Mammary microvascular endothelial cell (primary cell): ENCODE measurements around the gene VPS11. TPM values are rescaled to one million over a fixed set of nuclear protein-coding genes. Genes with fewer than 3 reads are reported as not detected.

Experiments used
- total RNA-seq: library from RNA; depleted of rRNA; stranded (reverse); fragments of >200 nt; gene quantifications from 2 replicates; pipeline ENCODE4 v1.2.3, GENCODE V29; 2015

Gene VPS11
- total RNA-seq = 25.1 and 25.7 TPM in 2 replicates

DNA sequence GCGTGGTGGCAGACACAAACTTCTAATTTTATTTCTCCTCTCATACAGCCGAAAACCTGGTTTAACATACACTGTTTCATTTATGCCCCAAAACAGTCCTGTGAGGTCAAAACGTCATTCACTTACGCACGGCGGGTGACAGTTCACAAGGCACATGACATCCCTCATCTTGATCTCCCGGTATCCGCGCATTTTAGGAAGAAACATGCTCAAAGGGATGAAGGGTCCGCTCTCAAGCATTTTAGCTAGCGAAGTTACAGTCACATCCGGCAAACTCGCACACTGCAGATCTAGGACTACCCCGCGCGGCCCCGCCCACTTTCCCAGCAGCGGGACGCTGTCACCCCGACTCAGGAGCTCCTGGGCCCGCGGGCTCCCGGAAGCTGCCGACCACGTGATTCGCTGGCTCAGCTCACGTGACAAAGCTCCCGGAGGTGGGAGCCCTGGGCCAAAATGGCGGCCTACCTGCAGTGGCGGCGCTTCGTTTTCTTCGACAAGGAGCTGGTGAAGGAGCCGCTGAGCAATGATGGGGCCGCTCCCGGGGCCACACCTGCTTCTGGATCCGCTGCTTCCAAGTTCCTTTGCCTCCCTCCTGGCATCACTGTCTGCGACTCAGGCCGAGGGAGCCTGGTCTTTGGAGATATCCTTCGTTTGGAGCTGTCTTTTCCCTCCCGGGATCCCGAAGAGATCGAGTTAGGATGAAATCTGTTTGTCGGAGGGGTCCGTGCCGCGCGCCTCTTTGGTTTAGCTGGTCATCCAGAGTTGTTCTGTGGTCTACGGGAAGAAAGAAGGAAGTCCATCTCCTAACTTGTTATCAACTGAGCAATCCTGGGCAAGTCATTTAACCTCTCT is at the start of gene VPS11:
TSS of gene VPS11 (plus strand) at position 448 of the 852 bp plus-strand sequence. CDS start at position 454, 6 bp downstream.

DNA sequence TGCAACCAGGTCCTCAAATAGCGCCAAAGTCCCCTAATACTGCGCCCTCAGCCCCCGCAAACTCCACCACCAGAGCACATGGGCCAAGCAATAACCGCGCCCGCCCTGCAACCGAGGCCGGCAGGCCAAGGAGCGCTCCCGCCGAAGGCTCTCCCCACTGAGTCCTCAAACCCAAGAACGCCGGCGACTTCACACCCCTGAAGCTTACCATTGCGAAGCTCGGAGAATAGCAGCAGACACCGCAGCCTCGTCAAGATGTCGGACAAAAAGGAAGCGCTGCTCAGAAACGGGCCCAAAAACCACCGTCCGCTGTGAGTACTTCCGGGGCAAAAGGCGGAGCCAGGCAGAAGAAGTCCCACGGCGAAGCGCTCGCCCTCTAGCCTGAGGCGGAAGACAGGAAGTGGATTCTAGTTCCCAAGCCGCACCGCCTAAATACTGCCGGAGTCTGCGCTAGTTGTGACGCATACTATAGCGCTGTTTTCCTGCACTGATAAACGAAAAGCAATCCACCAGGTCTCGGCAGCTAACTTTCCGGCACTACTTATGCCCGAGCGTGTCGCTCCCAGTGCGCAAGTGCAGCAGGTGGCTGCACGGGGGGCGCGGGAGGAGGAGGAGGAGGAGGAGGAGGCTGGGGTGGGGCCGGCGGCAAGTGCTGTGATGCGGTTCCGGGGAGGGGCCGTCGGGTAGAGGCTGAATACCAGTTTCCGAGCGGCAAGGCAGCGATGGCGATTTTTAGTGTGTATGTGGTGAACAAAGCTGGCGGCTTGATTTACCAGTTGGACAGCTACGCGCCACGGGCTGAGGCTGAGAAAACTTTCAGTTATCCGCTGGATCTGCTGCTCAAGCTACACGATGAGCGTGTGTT is 49.3 kb upstream of the VPS11 start, which contains the start of the genes RPS25 and TRAPPC4:
TSS of gene RPS25 (minus strand) at position 270 of the 865 bp plus-strand sequence. CDS start at position 211, 59 bp downstream.
TSS of gene TRAPPC4 (plus strand) at position 693 of the 865 bp plus-strand sequence. CDS start at position 723, 30 bp downstream.

GRCh38 chr11:119030329-119031047 is 37.1 kb upstream of the VPS11 start, which contains the start of gene SLC37A4:
Gene SLC37A4, minus strand, starts transcription at chr11:119030877.

DNA sequence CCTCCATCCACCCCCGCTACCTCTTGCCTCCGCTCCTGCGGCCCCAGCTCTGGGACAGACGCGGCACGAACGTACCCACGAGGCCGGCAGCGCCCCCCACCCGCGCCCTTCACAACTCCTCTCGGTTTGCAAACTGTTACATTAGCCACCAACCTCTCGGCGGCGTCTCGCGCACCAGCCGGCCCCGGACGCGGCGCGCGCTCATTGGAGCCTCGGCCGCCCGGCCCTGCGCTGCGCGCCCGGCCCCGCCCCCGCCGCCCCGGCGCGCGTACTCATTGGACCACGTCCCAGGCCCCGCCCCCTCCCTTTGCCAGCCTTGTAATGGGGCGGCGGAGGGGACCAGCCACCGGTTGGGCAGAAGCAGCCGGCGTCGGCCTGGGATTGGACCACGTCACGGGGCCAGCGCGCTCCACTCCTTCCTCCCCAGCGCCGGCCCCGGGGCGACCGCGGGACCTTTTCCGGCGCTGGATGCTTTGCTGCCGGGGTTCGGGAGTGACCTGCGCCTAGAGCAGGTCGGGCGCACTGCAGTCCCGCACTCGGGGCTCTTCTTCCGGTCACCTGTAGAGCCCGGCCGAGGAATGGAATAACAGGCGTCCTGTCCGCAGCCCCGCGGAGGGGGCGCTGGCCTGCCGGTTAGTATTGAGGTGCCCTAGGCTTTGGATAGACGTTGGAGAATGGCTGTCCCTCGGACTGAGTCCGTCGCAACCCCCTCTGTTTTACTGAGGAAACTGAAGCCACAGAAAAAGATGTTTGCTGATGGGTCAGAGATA is 10.4 kb upstream of the VPS11 start, which contains the start of gene HYOU1:
TSS of gene HYOU1 (minus strand) at position 206 of the 770 bp plus-strand sequence. CDS start 1,045 bp downstream, outside the sequence.

GRCh38 chr11:119084663-119085436 is 17.2 kb downstream of the VPS11 start, which contains the start of gene HMBS:
Gene HMBS, plus strand, starts transcription at chr11:119084881. Its CDS starts 153 bp downstream, at chr11:119085034.

GRCh38 chr11:119101759-119102423 is 34.3 kb downstream of the VPS11 start, which contains the start of gene DPAGT1:
Gene DPAGT1, minus strand, starts transcription at chr11:119101853. Its CDS starts 198 bp downstream, at chr11:119101655.

DNA sequence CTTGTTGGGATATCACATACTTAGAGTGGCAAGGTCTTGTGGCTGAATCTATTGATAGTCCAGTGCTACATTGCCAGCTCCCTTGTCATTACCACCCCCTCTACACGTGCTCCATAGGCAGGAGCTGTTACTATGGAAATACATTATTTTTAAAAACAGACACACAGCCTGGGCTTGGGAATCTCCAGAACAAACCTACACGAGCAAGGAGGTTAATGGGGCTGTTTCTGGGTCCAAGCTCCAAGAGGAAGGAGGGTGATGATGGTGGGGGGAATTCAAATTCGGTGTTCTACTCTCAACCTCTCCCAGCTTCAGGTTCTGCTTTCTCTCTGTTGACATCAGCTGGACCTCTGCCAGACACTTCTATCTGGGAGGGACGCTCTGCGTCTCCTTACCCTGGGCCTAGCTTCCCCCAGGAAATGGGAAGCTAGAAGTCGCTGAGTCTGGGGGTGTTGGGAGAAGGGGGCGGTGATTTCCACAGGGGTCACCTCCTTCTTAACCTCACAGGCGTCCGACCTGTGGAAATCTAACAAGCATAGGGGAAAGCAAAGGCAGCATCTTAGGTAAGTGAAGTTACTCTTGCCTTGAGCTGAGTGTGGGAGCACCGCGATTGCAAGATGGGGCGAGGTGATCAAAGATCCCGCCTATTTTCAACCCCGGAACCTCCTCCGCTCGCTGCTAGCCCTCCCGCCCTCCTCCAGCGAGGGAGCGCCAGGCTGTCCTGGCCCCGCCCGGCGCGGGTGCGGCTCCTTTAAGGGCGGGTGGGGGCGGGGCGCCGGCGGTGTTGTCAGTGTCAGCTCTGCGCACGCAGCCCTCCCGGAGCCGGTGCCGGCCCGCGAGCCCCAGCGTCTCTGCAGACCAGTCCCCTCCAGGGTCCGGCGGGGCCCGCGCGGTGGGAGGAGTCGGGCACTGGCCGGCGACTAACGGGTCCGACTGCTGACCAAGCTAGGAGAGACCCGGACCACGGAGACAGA is 39.2 kb downstream of the VPS11 start, which contains the start of gene C2CD2L:
TSS of gene C2CD2L (plus strand) at position 781 of the 974 bp plus-strand sequence. CDS start 398 bp downstream, outside the sequence.

DNA sequence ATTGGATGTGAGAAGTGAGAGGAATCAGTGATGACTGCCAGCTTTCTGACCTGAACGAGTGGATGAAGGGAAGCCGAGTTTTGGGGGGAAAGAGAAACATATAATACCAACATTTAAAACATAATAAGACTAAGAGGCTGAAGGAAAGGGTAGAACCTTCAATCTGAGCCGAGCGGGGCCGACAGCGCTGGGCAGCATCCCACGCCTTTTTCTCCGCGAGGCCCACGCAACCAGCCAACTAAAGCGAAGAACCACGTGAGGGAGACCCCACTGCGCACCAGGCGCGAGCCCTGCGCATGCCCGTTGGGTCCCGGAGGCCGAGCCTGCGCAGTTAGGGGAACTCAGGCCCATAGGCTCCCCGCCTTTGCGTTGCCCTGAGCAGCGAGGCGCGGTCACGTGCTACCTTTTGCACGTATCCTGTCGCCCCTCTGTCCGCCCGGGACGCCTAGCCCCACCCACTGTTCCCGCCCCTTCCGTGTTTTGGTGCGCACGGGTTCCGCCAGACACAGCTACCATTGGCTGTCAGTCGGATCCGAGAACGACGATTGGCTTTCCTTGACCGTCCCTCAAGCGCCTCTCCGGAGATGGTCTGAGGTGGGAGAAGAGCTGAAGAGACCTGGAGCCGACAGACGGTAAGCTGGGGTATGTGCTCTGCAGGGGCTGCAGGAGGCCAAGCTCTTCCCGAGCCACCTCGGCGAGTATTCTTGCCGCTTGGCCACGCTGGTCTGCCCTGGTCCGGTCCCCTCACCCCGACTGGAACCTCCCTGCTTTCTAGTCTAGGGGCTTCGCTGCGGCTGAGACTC is 53.6 kb downstream of the VPS11 start, which contains the start of gene HINFP:
TSS of gene HINFP (plus strand) at position 573 of the 803 bp plus-strand sequence. CDS start 5,365 bp downstream, outside the sequence.

Other genes with a start within 250 kb of the VPS11 start
- gene CXCR5, start 183.9 kb upstream of the VPS11 start, total RNA-seq = not detected in 2 replicates
- gene BCL9L, start 141.9 kb upstream of the VPS11 start, total RNA-seq = 12.6 and 12.7 TPM in 2 replicates
- gene UPK2, start 111.5 kb upstream of the VPS11 start, total RNA-seq = not detected in 2 replicates
- gene FOXR1, start 96.1 kb upstream of the VPS11 start, total RNA-seq = not detected in 2 replicates
- gene CENATAC, start 69.7 kb upstream of the VPS11 start, total RNA-seq = 5.7 and 5.9 TPM in 2 replicates
- 1,582 and 1,602 TPM in 2 replicates for gene RPS25, start 49.5 kb upstream of the VPS11 start, total RNA-seq
- gene TRAPPC4, start 49.1 kb upstream of the VPS11 start, total RNA-seq = 68.0 and 84.3 TPM in 2 replicates
- gene SLC37A4, start 36.9 kb upstream of the VPS11 start, total RNA-seq = 17.9 and 22.6 TPM in 2 replicates
- 120 and 121 TPM in 2 replicates for gene HYOU1, start 10.6 kb upstream of the VPS11 start, total RNA-seq
- gene HMBS, start 17.1 kb downstream of the VPS11 start, total RNA-seq = 9.1 and 14.7 TPM in 2 replicates
- 31.6 and 44.5 TPM in 2 replicates for gene DPAGT1, start 34.0 kb downstream of the VPS11 start, total RNA-seq
- 7.3 and 10.4 TPM in 2 replicates for gene C2CD2L, start 39.5 kb downstream of the VPS11 start, total RNA-seq
- gene HINFP, start 53.8 kb downstream of the VPS11 start, total RNA-seq = 8.2 and 15.8 TPM in 2 replicates
- 0.10 TPM in 1 of 2 replicates, not detected in the other for gene ABCG4, start 81.2 kb downstream of the VPS11 start, total RNA-seq
- 11.9 and 15.1 TPM in 2 replicates for gene NLRX1, start 100.9 kb downstream of the VPS11 start, total RNA-seq
- gene NHERF4, start 117.7 kb downstream of the VPS11 start, total RNA-seq = not detected in 2 replicates
- 17.1 and 20.5 TPM in 2 replicates for gene CBL, start 138.5 kb downstream of the VPS11 start, total RNA-seq
- gene MCAM, start 249.3 kb downstream of the VPS11 start, total RNA-seq = 6,515 and 6,907 TPM in 2 replicates